Endodermal cell (in vitro differentiated cells): ENCODE data around the gene SORCS2. TPM values are rescaled to one million over a fixed set of nuclear protein-coding genes. Genes with fewer than 3 reads are reported as not detected.

Source experiments
- DNase-seq: peaks from one replicate; pipeline ENCODE4 v3.0.0-alpha.2; 2017
- H3K27ac ChIP-seq: 2 replicates; pipeline ENCODE4 v1.5.1; 2013; ENCODE audit warnings: mild to moderate bottlenecking, low read depth, low read length, moderate library complexity
- H3K27me3 ChIP-seq: 2 replicates; pipeline ENCODE4 v1.6.1; 2013; ENCODE audit warnings: mild to moderate bottlenecking, low read length, moderate library complexity; ENCODE audit not compliant: insufficient read depth, control insufficient read depth, poor library complexity, severe bottlenecking
- H3K36me3 ChIP-seq: 2 replicates; pipeline ENCODE4 v1.7.0; 2013; ENCODE audit warnings: mild to moderate bottlenecking, low read length, moderate library complexity; ENCODE audit not compliant: control insufficient read depth, insufficient read depth
- H3K4me1 ChIP-seq: one replicate; pipeline ENCODE4 v1.7.0; 2013; ENCODE audit warnings: low read length; ENCODE audit not compliant: control insufficient read depth, insufficient read depth
- H3K4me3 ChIP-seq: 2 replicates; pipeline ENCODE4 v1.5.1; 2013; ENCODE audit warnings: mild to moderate bottlenecking, low read length, moderate library complexity
- H3K9ac ChIP-seq: 2 replicates; pipeline ENCODE4 v1.6.1; 2013; ENCODE audit warnings: mild to moderate bottlenecking, low read length, moderate library complexity; ENCODE audit not compliant: poor library complexity, severe bottlenecking; ENCODE audit errors: extremely low read depth
- H3K9me3 ChIP-seq: 2 replicates; pipeline ENCODE4 v1.6.1; 2013; ENCODE audit warnings: mild to moderate bottlenecking, low read length, moderate library complexity; ENCODE audit not compliant: control insufficient read depth
- H3K27ac Mint-ChIP-seq: 2 replicates; pipeline ENCODE4 v1.8.0; 2020; ENCODE audit warnings: mixed read lengths
- H3K27me3 Mint-ChIP-seq: 2 replicates; pipeline ENCODE4 v1.8.0; 2021; ENCODE audit warnings: mild to moderate bottlenecking, mixed read lengths; ENCODE audit not compliant: insufficient read depth
- H3K36me3 Mint-ChIP-seq: 2 replicates; pipeline ENCODE4 v1.8.0; 2020; ENCODE audit warnings: low read depth, mixed read lengths
- H3K4me1 Mint-ChIP-seq: 2 replicates; pipeline ENCODE4 v1.8.0; 2020; ENCODE audit warnings: mixed read lengths
- H3K4me3 Mint-ChIP-seq: 2 replicates; pipeline ENCODE4 v1.8.0; 2020; ENCODE audit warnings: mild to moderate bottlenecking, moderate library complexity, mixed read lengths
- H3K9me3 Mint-ChIP-seq: 2 replicates; pipeline ENCODE4 v1.8.0; 2020; ENCODE audit warnings: mild to moderate bottlenecking, mixed read lengths
- WGBS, 2 experiments: methylation state at CpG; one replicate each; pipeline versions ENCODE4 v1.1.5 to v1.1.7; 2013; ENCODE audit warnings: missing lambda C conversion rate in 2 of 2, mixed read lengths in 1 of 2; ENCODE audit not compliant: insufficient coverage in 1 of 2, insufficient read length in 1 of 2; 5-methylcytosine and 5-hydroxymethylcytosine counted together
- total RNA-seq, 2 donors: library from RNA; stranded (reverse); fragmentation: NEBNext Ultra II Directional in 1 of 2; extraction: Animal tissue kit (Norgen Biotek cat#: 25700) in 1 of 2; gene quantifications; 2 replicates in 1 of 2; 3 replicates in 1 of 2; pipeline ENCODE4 v1.2.1, GENCODE V29; 2021
- TF ChIP-seq, protein P1 (sequence below): fragments of 200-600 bp; sonication (generic); conservative IDR thresholded peaks from 2 replicates; pipeline ENCODE4 v1.5.0; 2021; ENCODE audit warnings: antibody characterized with exemption, mild to moderate bottlenecking

The SORCS2 gene
- total RNA-seq, 2 donors from 2014 or later = 1.4 to 1.9 TPM

DNA sequence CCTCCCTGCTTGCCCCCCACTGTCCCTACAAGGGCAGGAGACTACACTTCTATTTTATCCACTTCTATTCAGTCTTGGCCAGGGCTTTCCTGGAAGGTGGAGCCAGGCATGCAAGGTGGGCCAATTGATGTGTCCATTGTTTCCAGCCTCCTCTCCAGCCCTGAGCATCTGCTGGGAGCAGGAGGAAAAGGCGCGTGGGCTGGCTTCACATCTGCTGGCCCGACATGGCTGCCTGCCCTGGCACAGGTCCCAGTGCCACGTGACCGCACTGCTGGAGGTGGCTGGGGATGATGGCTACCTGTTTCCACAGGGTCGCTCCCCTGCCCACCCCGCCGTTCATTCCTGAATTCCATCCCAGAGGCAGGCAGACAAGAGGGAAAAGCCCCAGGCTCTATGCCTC, 499.6 kb downstream of the SORCS2 start:
- Histone ChIP-seq H3K27ac (no peak overlapping the region), H3K36me3 (no peaks in the 10 kb centered on the region), H3K9ac (no peak overlapping the region), H3K27me3 (no peaks in the 10 kb centered on the region), H3K4me1 (no peaks in the 10 kb centered on the region), H3K9me3 (no peaks in the 10 kb centered on the region), H3K4me3 (no peak overlapping the region)
- TF ChIP-seq, protein P1, sequence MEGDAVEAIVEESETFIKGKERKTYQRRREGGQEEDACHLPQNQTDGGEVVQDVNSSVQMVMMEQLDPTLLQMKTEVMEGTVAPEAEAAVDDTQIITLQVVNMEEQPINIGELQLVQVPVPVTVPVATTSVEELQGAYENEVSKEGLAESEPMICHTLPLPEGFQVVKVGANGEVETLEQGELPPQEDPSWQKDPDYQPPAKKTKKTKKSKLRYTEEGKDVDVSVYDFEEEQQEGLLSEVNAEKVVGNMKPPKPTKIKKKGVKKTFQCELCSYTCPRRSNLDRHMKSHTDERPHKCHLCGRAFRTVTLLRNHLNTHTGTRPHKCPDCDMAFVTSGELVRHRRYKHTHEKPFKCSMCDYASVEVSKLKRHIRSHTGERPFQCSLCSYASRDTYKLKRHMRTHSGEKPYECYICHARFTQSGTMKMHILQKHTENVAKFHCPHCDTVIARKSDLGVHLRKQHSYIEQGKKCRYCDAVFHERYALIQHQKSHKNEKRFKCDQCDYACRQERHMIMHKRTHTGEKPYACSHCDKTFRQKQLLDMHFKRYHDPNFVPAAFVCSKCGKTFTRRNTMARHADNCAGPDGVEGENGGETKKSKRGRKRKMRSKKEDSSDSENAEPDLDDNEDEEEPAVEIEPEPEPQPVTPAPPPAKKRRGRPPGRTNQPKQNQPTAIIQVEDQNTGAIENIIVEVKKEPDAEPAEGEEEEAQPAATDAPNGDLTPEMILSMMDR = no peak
- WGBS, 2 experiments = 86 to 92% methylated on average over 5 to 8 of the region's 8 CpGs
- no peak for DNase-seq
- Mint-ChIP-seq H3K4me1 (no peaks in the 10 kb centered on the region), H3K27ac (no peak overlapping the region), H3K4me3 (no peak overlapping the region), H3K9me3 (no peaks in the 10 kb centered on the region), H3K27me3 (peaks cover 2% of the 10 kb centered on the region), H3K36me3 (no peaks in the 10 kb centered on the region)

DNA sequence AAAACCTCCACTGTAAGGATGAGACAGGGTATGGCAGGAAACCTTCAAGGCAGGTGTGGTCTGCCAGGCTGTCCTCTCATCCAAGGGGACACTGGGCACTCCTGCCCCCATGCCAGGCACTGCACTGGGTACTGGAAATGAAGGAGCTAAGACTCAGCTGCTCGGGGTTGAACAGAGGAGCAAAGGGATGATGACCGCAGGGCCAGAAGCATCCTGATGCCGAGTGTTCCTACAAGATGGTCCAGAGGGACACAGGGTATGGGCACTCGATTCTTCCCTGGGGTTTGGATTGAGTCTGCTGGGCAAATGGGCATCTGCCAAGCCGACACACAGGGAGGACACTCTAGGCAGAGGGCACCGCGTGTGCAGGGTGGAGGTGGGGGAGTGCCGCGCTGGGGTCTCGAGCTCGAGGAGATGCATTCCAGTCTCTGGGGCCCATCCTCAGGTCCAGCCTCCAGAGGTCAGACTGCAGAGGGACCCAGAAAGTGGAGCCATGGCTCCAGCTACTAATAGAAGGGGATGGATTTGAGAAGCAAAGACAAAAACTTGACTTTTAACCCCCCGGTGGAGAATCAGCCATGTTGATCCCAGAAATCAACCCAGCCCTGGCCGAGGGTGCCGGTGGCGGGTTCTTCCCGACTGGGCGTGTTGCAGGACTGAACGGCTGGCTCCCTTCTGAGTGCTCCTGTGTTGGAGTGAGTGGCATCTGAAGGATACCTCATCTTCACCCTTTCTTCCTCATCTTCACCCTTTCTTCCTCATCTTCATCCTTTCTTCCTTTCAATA, 500.3 kb downstream of the SORCS2 start:
- TF ChIP-seq, protein P1 = no peak
- DNase-seq = no peak
- H3K9me3 Mint-ChIP-seq = no peaks in the 10 kb centered on the region
- peaks cover 2% of the 10 kb centered on the region for H3K27me3 Mint-ChIP-seq
- H3K36me3 Mint-ChIP-seq = no peaks in the 10 kb centered on the region
- H3K4me1 Mint-ChIP-seq = no peaks in the 10 kb centered on the region
- 89% methylated on average over 17 to 18 of the region's 18 CpGs for WGBS, 2 experiments
- H3K27ac ChIP-seq = no peak overlapping the region
- no peaks in the 10 kb centered on the region for H3K27me3 ChIP-seq
- H3K9me3 ChIP-seq = no peaks in the 10 kb centered on the region
- H3K4me3 Mint-ChIP-seq = no peak overlapping the region
- no peak overlapping the region for H3K9ac ChIP-seq
- no peak overlapping the region for H3K4me3 ChIP-seq
- H3K36me3 ChIP-seq = no peaks in the 10 kb centered on the region
- H3K27ac Mint-ChIP-seq = no peak overlapping the region
- no peaks in the 10 kb centered on the region for H3K4me1 ChIP-seq

DNA sequence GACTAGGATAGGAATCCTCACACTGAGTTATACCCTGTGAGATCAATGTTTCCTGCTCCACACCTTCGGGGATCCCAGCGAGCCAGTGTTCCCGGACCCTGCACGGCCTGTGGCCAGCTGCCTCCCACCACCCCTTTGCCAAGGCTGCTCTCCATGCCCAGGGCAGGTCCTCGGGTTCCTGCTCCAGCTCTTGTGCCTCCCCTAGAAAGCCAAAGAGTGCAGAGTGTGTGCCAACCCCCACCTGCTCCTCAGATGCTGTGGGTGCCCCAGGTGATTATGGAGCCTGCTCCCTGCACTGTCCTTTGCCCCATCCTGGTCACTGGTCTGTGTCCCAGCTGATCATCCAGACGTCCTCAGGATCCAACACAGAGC, 500.9 kb downstream of the SORCS2 start:
- TF ChIP-seq, protein P1 = no peak
- WGBS, 2 experiments = 88% methylated on average over 6 of the region's 6 CpGs; no CpG with 5 or more reads in 1 of the 2 experiments
- Histone ChIP-seq H3K9me3 (no peaks in the 10 kb centered on the region), H3K9ac (no peak overlapping the region), H3K27me3 (no peaks in the 10 kb centered on the region), H3K27ac (no peak overlapping the region), H3K4me1 (no peaks in the 10 kb centered on the region), H3K36me3 (no peaks in the 10 kb centered on the region), H3K4me3 (no peak overlapping the region)
- no peaks in the 10 kb centered on the region for H3K36me3 Mint-ChIP-seq
- H3K4me1 Mint-ChIP-seq = no peaks in the 10 kb centered on the region
- H3K4me3 Mint-ChIP-seq = no peak overlapping the region
- H3K27me3 Mint-ChIP-seq = peaks cover 2% of the 10 kb centered on the region
- no peak for DNase-seq
- no peak overlapping the region for H3K27ac Mint-ChIP-seq
- H3K9me3 Mint-ChIP-seq = no peaks in the 10 kb centered on the region
